Measurements from ENCODE around the gene IL18R1. TPM values are rescaled to one million over a fixed set of nuclear protein-coding genes. Genes with fewer than 3 reads are reported as not detected.

The IL18R1 gene
- total and polyA plus RNA-seq, 2 donors (not counting 3 experiments of a cell fraction or from before 2014, with no cell fraction given), result 2.9 to 3.6 TPM

- DNase-seq (ENCODE audit: low read depth, low spot score) (no peak), FAIRE-seq (no peak)
- dilution Hi-C loops (cut with MboI; ENCODE audit: extremely low pct_ligation_motif_present, low sequenced_read_pairs), result no loop called here
- Histone ChIP-seq H4K20me1 (replicated peaks; ENCODE audit: control insufficient read depth, extremely low read depth, insufficient read depth, low read length) (no peaks in the 10 kb centered on the region), H3K9ac (replicated peaks; ENCODE audit: extremely low read depth, insufficient read depth, low read length) (no peak overlapping the region), H3K27me3 (ENCODE audit: control insufficient read depth in 2 of 2, insufficient read depth in 2 of 2, low read length in 2 of 2) (no peaks in the 10 kb centered on the region), H2AFZ (ENCODE audit: low read depth, low read length) (no peak overlapping the region), H3K4me3 (replicated peaks in 1 of 3; ENCODE audit: insufficient read depth in 1 of 3, low read depth in 1 of 3, low read length in 3 of 3) (no peak overlapping the region), H3K9me1 (replicated peaks; ENCODE audit: control insufficient read depth, extremely low read depth, insufficient read depth, low read length) (no peaks in the 10 kb centered on the region), H3K27ac (ENCODE audit: insufficient read depth, low read depth, low read length) (no peak overlapping the region), H3K4me1 (ENCODE audit: control insufficient read depth, extremely low read depth, insufficient read depth, low read length) (peaks cover 7% of the 10 kb centered on the region), H3K9me3 (replicated peaks; ENCODE audit: control insufficient read depth, insufficient read depth, low read length) (no peaks in the 10 kb centered on the region), H3K79me2 (ENCODE audit: control insufficient read depth, insufficient read depth, low read length) (no peaks in the 10 kb centered on the region), H3K36me3 (ENCODE audit: control insufficient read depth in 2 of 2, extremely low read depth in 1 of 2, insufficient read depth in 2 of 2, low read length in 2 of 2) (no peaks in the 10 kb centered on the region), H3K4me2 (ENCODE audit: insufficient read depth, low read length) (no peak overlapping the region)
- BruUV-seq (replicated peaks), result no TSS peak
- TF ChIP-seq POLR2AphosphoS5 (IDR thresholded peaks at IDR 0.05; ENCODE audit: insufficient read depth, low read depth, low read length), result no peak
- ChIA-PET CTCF (interaction anchor here (2.7 kb wide), 1 partner anchor 197 kb away, joined by 7 read pairs; no protein-coding TSS in a partner anchor), POLR2A (no interaction called here)
- intact Hi-C loops (cut with micrococcal nuclease), result no loop called here
Observed at GRCh38 chr2:102438111-102438510, 82.5 kb downstream of the IL18R1 start.

DNA sequence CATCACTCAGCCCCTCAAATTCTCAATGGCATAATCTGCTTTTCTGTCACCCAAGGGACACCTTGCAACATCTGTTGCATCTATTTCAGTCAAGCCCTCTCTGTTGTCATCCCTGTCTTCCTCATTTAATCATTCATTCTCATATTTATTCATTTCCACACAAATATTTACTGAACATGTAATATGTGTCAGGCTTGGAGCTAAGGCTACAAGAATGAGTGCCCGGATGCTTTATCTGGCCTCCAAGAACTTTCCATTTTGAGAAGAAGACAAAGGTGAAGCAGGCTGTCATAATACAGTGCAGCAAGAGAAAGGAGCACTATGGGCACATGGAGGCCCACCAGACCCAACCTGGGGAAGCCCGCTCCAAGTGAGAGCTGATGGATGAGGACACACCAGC lies 83.0 kb downstream of the IL18R1 start:
- intact Hi-C loops (cut with micrococcal nuclease), result no loop called here
- BruUV-seq (replicated peaks), result no TSS peak
- FAIRE-seq, result no peak

More for the DNA sequence above, 83.0 kb downstream of the IL18R1 start:
- dilution Hi-C loops (cut with MboI; ENCODE audit: extremely low pct_ligation_motif_present, low sequenced_read_pairs), result no loop called here
- Histone ChIP-seq H3K79me2 (ENCODE audit: control insufficient read depth, insufficient read depth, low read length) (no peaks in the 10 kb centered on the region), H3K27ac (ENCODE audit: insufficient read depth, low read depth, low read length) (no peak overlapping the region), H3K9ac (replicated peaks; ENCODE audit: extremely low read depth, insufficient read depth, low read length) (no peak overlapping the region), H3K27me3 (ENCODE audit: control insufficient read depth in 2 of 2, insufficient read depth in 2 of 2, low read length in 2 of 2) (no peaks in the 10 kb centered on the region), H3K4me1 (ENCODE audit: control insufficient read depth, extremely low read depth, insufficient read depth, low read length) (peaks cover 7% of the 10 kb centered on the region), H3K36me3 (ENCODE audit: control insufficient read depth in 2 of 2, extremely low read depth in 1 of 2, insufficient read depth in 2 of 2, low read length in 2 of 2) (no peaks in the 10 kb centered on the region), H3K4me3 (replicated peaks in 1 of 3; ENCODE audit: insufficient read depth in 1 of 3, low read depth in 1 of 3, low read length in 3 of 3) (no peak overlapping the region), H3K4me2 (ENCODE audit: insufficient read depth, low read length) (no peak overlapping the region), H3K9me1 (replicated peaks; ENCODE audit: control insufficient read depth, extremely low read depth, insufficient read depth, low read length) (no peaks in the 10 kb centered on the region), H2AFZ (ENCODE audit: low read depth, low read length) (no peak overlapping the region), H4K20me1 (replicated peaks; ENCODE audit: control insufficient read depth, extremely low read depth, insufficient read depth, low read length) (no peaks in the 10 kb centered on the region), H3K9me3 (replicated peaks; ENCODE audit: control insufficient read depth, insufficient read depth, low read length) (no peaks in the 10 kb centered on the region)
- no peak for TF ChIP-seq MYC (IDR thresholded peaks at IDR 0.05; ENCODE audit: low read depth, low read length)
- TF ChIP-seq POLR2A (IDR thresholded peaks at IDR 0.05; ENCODE audit: low read depth, low read length), result no peak
- TF ChIP-seq MAX (IDR thresholded peaks at IDR 0.05; ENCODE audit: insufficient read depth, insufficient read length), result no peak
- TF ChIP-seq JUN (IDR thresholded peaks at IDR 0.05; ENCODE audit: borderline replicate concordance, insufficient read depth, insufficient read length, low read depth), result no peak
- TF ChIP-seq POLR2AphosphoS5 (IDR thresholded peaks at IDR 0.05; ENCODE audit: insufficient read depth, low read depth, low read length), result no peak
- TF ChIP-seq EZH2 (IDR thresholded peaks at IDR 0.05; ENCODE audit: borderline replicate concordance, low read depth, low read length, severe bottlenecking), result no peak
- TF ChIP-seq GATA2 (IDR thresholded peaks at IDR 0.05; ENCODE audit: insufficient read depth, insufficient read length, low read depth, low read length), result no peak
- no peak for TF ChIP-seq FOS (IDR thresholded peaks at IDR 0.05; ENCODE audit: borderline replicate concordance, insufficient read depth, low read length)
- POLR2A ChIA-PET, result no interaction called here
- CTCF ChIA-PET, result interaction anchor here (1.5 to 2.7 kb wide), 2 partner anchors 198 to 418 kb away, joined by 7 read pairs; no protein-coding TSS in a partner anchor
- DNase-seq (ENCODE audit: low read depth, low spot score), result no peak

Measured in endothelial cell of umbilical vein (primary cell).